CD14-positive monocyte (primary cell): ENCODE data around the gene PSMA7. TPM values are rescaled to one million over a fixed set of nuclear protein-coding genes. Genes with fewer than 3 reads are reported as not detected.

Experiments used
- DNase-seq, 3 donors: peaks; one replicate each; pipeline ENCODE4 v3.0.0-alpha.2; 2011 to 2022
- H2AFZ ChIP-seq: 2 replicates; pipeline ENCODE4 v1.6.0; 2012; ENCODE audit warnings: mild to moderate bottlenecking, low read depth, low read length, inconsistent platforms; ENCODE audit not compliant: insufficient read depth, poor library complexity, severe bottlenecking
- H3K27ac ChIP-seq, 2 donors: 1 replicate in 1 of 2; 2 replicates in 1 of 2; pipeline ENCODE4 v1.5.1; 2012 to 2013; ENCODE audit warnings: low read length in 2 of 2, control low read depth in 1 of 2, inconsistent platforms in 1 of 2, low read depth in 1 of 2, mild to moderate bottlenecking in 1 of 2
- H3K27me3 ChIP-seq, 2 donors: one replicate each; pipeline versions ENCODE4 v1.6.0 to v1.6.1; 2011 to 2013; ENCODE audit warnings: low read length in 2 of 2; ENCODE audit not compliant: control insufficient read depth in 2 of 2, insufficient read depth in 2 of 2
- H3K36me3 ChIP-seq, 2 donors: replicated peaks in 1 of 2; 1 replicate in 1 of 2; 2 replicates in 1 of 2; pipeline versions ENCODE4 v1.5.1 to v1.6.1; 2012 to 2013; ENCODE audit warnings: low read length in 2 of 2, control low read depth in 1 of 2, inconsistent platforms in 1 of 2, mild to moderate bottlenecking in 1 of 2; ENCODE audit not compliant: insufficient read depth in 2 of 2, control insufficient read depth in 1 of 2
- H3K4me1 ChIP-seq, 2 donors: 1 replicate in 1 of 2; 2 replicates in 1 of 2; pipeline versions ENCODE4 v1.5.1 to v1.6.1; 2012 to 2013; ENCODE audit warnings: low read length in 2 of 2, control low read depth in 1 of 2, inconsistent platforms in 1 of 2, mild to moderate bottlenecking in 1 of 2, moderate library complexity in 1 of 2; ENCODE audit not compliant: insufficient read depth in 2 of 2, control insufficient read depth in 1 of 2
- H3K4me2 ChIP-seq: replicated peaks from 2 replicates; pipeline ENCODE3; 2012; ENCODE audit warnings: low read length, moderate library complexity, mild to moderate bottlenecking; ENCODE audit not compliant: poor library complexity, severe bottlenecking; ENCODE audit errors: extremely low read depth
- H3K4me3 ChIP-seq, 3 experiments: fragments of 200-600 bp in 1 of 3; sonication (generic) in 1 of 3; replicated peaks in 1 of 3; 1 replicate in 2 of 3; 2 replicates in 1 of 3; pipeline ENCODE4 v1.5.1; 2011 to 2013; ENCODE audit warnings: low read length in 3 of 3, mild to moderate bottlenecking in 3 of 3, control low read depth in 2 of 3, low read depth in 2 of 3, inconsistent platforms in 1 of 3, moderate library complexity in 1 of 3
- H3K79me2 ChIP-seq: 2 replicates; pipeline ENCODE4 v1.6.0; 2012; ENCODE audit warnings: mild to moderate bottlenecking, control low read depth, inconsistent platforms, low read length, moderate library complexity; ENCODE audit not compliant: insufficient read depth
- H3K9ac ChIP-seq: 2 replicates; pipeline ENCODE4 v1.6.0; 2017; ENCODE audit warnings: low read length, mild to moderate bottlenecking; ENCODE audit not compliant: insufficient read depth, poor library complexity, severe bottlenecking
- H3K9me3 ChIP-seq, 2 donors: replicated peaks in 1 of 2; 1 replicate in 1 of 2; 2 replicates in 1 of 2; pipeline versions ENCODE4 v1.5.1 to v1.6.1; 2012 to 2013; ENCODE audit warnings: low read length in 2 of 2, control low read depth in 1 of 2; ENCODE audit not compliant: control insufficient read depth in 1 of 2, insufficient read depth in 1 of 2
- H4K20me1 ChIP-seq: 2 replicates; pipeline ENCODE4 v1.6.0; 2012; ENCODE audit warnings: mild to moderate bottlenecking, low read length, control low read depth, moderate library complexity; ENCODE audit not compliant: insufficient read depth
- H3K27ac Mint-ChIP-seq, 7 donors: one replicate each; pipeline ENCODE4 v1.8.0; 2020; ENCODE audit warnings: mild to moderate bottlenecking in 7 of 7, mixed read lengths in 7 of 7, moderate library complexity in 6 of 7, inconsistent platforms in 2 of 7
- H3K27me3 Mint-ChIP-seq, 3 donors: one replicate each; pipeline ENCODE4 v1.8.0; 2021 to 2022; ENCODE audit warnings: low read depth in 3 of 3, mild to moderate bottlenecking in 3 of 3, mixed read lengths in 3 of 3, moderate library complexity in 3 of 3, inconsistent platforms in 1 of 3
- H3K36me3 Mint-ChIP-seq, 2 donors: one replicate each; pipeline ENCODE4 v1.8.0; 2020; ENCODE audit warnings: mixed read lengths in 2 of 2, inconsistent platforms in 1 of 2, mild to moderate bottlenecking in 1 of 2
- H3K4me1 Mint-ChIP-seq: one replicate; pipeline ENCODE4 v1.8.0; 2020; ENCODE audit warnings: mild to moderate bottlenecking, mixed read lengths
- H3K4me3 Mint-ChIP-seq, 2 donors: one replicate each; pipeline ENCODE4 v1.8.0; 2020; ENCODE audit warnings: mild to moderate bottlenecking in 2 of 2, mixed read lengths in 2 of 2, moderate library complexity in 1 of 2
- H3K9me3 Mint-ChIP-seq, 7 donors: one replicate each; pipeline ENCODE4 v1.8.0; 2020 to 2022; ENCODE audit warnings: mixed read lengths in 7 of 7, mild to moderate bottlenecking in 6 of 7, moderate library complexity in 6 of 7, inconsistent platforms in 2 of 7
- CTCF ChIP-seq: fragments of 200-600 bp; IDR thresholded peaks from one replicate; pipeline ENCODE4 v1.8.0; 2022; ENCODE audit warnings: antibody characterized with exemption, mild to moderate bottlenecking
- WGBS: methylation state at CpG from one replicate; pipeline ENCODE4 v1.1.5; 2013; ENCODE audit warnings: missing lambda C conversion rate; ENCODE audit not compliant: insufficient coverage; 5-methylcytosine and 5-hydroxymethylcytosine counted together
- intact Hi-C, 2 donors: fragments of 100-400 bp; cut with micrococcal nuclease; formaldehyde crosslinking; loops; one replicate each; pipeline versions ENCODE4 v1.15.0 to v1.15.1; 2023
- polyA plus RNA-seq, 3 donors: library from polyadenylated mRNA; depleted of rRNA in 1 of 3; unstranded in 2 of 3; stranded (reverse) in 1 of 3; fragments of 300-500 nt in 2 of 3; fragments of >200 nt in 1 of 3; fragmentation: Illumina TruSeq in 2 of 3; gene quantifications; 1 replicate in 2 of 3; 2 replicates in 1 of 3; pipeline ENCODE4 v1.2.3, GENCODE V29; 2012 to 2021

The PSMA7 gene
- polyA plus RNA-seq, 3 donors: 402 to 668 (median 527) TPM

- no peak overlapping the region for H3K4me3 Mint-ChIP-seq
- H3K9me3 Mint-ChIP-seq: peaks cover 0 to 3% (median 0%) of the 10 kb centered on the region in 7 donors
- peaks cover 40 to 49% of the 10 kb centered on the region in 2 donors for H3K4me1 ChIP-seq
- peaks cover 89 to 94% of the 10 kb centered on the region in 2 donors for H3K36me3 ChIP-seq
- no peaks in the 10 kb centered on the region for H3K9me3 ChIP-seq
- peak overlapping the region in 1 of 3 experiments; percentile 23 for H3K4me3 ChIP-seq
- H2AFZ ChIP-seq: no peak overlapping the region
- DNase-seq: no peak
- H3K36me3 Mint-ChIP-seq: peaks cover 84 to 97% of the 10 kb centered on the region in 2 donors
- peak overlapping the region; percentile 65 to 91 (median 81) for H3K27ac Mint-ChIP-seq
- peak overlapping the region; percentile 45 to 80 for H3K27ac ChIP-seq
- peaks cover 95% of the 10 kb centered on the region for H4K20me1 ChIP-seq
- H3K4me2 ChIP-seq: no peak overlapping the region
- TF ChIP-seq CTCF: no peak
- intact Hi-C loops: loop anchor here in 1 of 2 donors (2.0 kb wide), 1 partner anchor 13 kb away; the partner anchor contains the start of gene LSM14B
- 96% methylated on average over 6 of the region's 8 CpGs for WGBS
- H3K27me3 Mint-ChIP-seq: no peaks in the 10 kb centered on the region
- peaks cover 55% of the 10 kb centered on the region for H3K4me1 Mint-ChIP-seq
- peaks cover 48% of the 10 kb centered on the region for H3K79me2 ChIP-seq
- no peaks in the 10 kb centered on the region for H3K27me3 ChIP-seq
- no peak overlapping the region for H3K9ac ChIP-seq
Observed at GRCh38 chr20:62135573-62136266, 7.5 kb downstream of the PSMA7 start.

GRCh38 chr20:62134735-62135231 lies 8.4 kb downstream of the PSMA7 start:
- intact Hi-C loops: no loop called here
- Histone ChIP-seq H3K79me2 (peaks cover 42% of the 10 kb centered on the region), H3K9ac (no peak overlapping the region), H3K9me3 (no peaks in the 10 kb centered on the region), H3K36me3 (peaks cover 90 to 94% of the 10 kb centered on the region in 2 donors), H3K27me3 (no peaks in the 10 kb centered on the region), H3K4me1 (peaks cover 40 to 48% of the 10 kb centered on the region in 2 donors), H3K27ac (peak overlapping the region; percentile 79 to 80), H4K20me1 (peaks cover 91% of the 10 kb centered on the region), H2AFZ (no peak overlapping the region), H3K4me2 (peak overlapping the region; percentile 55), H3K4me3 (peak overlapping the region in 1 of 3 experiments; percentile 23)
- Mint-ChIP-seq H3K27me3 (no peaks in the 10 kb centered on the region), H3K36me3 (peaks cover 84 to 97% of the 10 kb centered on the region in 2 donors), H3K9me3 (peaks cover 0 to 3% (median 0%) of the 10 kb centered on the region in 7 donors), H3K4me1 (peaks cover 58% of the 10 kb centered on the region), H3K27ac (peak overlapping the region; percentile 78 to 95 (median 90)), H3K4me3 (peak overlapping the region in 1 of 2 donors; percentile 21)
- TF ChIP-seq CTCF: no peak
- peak; percentile 59 to 65 (median 64) for DNase-seq
- 62% methylated on average over 7 of the region's 11 CpGs for WGBS
